Suppressor macrophage treated with lipopolysaccharide for 1 hour (primary cell): ENCODE results near the gene ATG12.
"Not testable (repeated sequence)": the region's sequence is repeated elsewhere in the genome, so short reads cannot be mapped to it uniquely, and the experiment has no call there.

ENCODE experiments used
- DNase-seq, 3 donors: peaks; one replicate each; pipeline ENCODE4 v3.0.0-alpha.2; 2020 to 2022

The ATG12 gene

DNA sequence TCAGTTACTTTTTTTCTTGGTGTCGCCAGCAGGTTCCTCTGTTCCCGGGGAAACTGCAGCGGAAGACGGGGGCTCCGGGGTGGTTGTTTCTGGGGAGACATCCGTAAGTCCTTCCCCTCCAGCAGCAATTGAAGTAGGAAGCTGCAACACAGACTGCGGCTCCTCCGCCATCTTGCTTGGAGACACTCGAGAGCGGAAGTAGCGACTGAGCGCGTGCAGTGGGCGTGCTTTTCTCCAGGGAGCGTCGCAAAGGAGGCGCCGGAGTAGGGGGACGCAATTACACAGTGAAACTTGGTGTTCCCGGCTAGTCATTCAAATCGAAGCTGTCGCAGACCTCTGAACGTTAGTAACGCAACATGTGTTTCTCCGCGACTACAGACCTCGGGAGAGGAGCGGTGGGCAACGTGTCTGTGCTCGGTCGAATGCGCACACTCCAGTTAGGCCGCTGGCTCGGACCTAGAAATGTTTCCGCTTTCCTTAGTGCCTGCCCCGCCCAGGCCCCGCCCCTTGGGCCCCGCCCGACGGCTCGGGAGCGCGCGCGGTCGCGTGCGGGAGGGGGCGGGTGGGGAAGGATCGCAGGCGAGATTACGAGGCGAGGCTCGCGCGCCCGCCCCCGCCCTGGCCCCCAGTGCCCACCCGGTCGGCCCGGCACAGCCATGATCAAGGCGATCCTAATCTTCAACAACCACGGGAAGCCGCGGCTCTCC is at the start of gene ATG12, which contains the start of gene AP3S1:
TSS of gene ATG12 (minus strand) at position 184 of the 707 bp plus-strand sequence. CDS start at position 171, 13 bp downstream.
TSS of gene AP3S1 (plus strand) at position 554 of the 707 bp plus-strand sequence. CDS start at position 657, 103 bp downstream.
- peak; percentile 96 to 98 (median 96) for DNase-seq

DNA sequence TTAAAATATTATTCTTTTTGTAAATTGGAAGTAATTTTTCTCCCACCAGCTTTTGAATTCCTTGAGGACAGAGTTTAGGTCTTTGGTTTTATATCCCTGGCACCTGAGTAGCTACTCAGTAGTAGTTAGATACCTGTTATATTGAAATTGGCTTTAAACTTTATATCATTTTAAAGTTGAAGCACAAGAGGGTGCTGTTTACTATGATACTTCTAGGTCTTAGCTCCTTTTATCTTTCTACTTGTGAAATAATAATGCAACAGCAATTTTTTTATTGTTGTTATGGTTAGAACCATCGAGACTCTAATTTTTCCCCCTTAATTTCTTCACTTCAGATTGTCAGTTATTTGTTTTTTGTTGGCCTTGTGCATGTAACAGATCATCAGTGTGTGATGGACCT is 46.7 kb upstream of the ATG12 start:
- peak in 1 of 3 donors; percentile 2 for DNase-seq

DNA sequence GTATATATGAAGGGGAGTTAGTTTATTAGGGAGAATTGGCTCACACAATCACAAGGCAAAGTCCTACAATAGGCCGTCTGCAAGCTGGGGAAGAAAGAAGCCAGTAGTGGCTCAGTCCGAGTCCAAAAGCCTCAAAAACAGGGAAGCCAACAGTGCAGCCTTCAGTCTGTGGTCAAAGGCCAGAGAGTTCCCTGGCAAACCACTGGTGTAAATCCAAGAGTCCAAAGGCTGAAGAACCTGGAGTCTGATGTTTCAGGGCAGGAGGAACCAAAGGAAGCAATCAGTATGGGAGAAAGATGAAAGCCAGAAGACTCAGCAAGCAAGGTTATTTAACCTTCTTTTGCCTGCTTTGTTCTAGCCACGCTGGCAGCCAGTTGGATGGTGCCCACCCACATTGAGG is 43.8 kb upstream of the ATG12 start:
- DNase-seq = not testable (repeated sequence)

DNA sequence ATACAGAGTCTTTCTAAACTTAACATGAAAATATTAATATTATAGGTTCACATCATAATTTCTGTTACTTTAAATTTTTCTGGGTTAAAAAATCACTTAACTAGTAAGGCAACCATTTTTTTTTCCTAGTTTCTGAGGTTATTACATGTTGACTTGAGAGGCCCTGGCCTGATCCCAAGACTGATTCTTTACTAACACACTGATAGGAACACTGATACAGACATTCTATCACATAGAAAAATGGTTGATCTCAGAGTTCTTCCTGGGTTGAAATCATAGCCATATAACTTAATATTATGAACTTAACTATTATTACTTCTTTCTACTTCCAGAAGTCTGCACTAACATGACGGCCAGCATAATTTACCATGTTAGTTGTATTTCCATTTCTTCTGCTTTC is 43.3 kb upstream of the ATG12 start:
- no peak for DNase-seq

DNA sequence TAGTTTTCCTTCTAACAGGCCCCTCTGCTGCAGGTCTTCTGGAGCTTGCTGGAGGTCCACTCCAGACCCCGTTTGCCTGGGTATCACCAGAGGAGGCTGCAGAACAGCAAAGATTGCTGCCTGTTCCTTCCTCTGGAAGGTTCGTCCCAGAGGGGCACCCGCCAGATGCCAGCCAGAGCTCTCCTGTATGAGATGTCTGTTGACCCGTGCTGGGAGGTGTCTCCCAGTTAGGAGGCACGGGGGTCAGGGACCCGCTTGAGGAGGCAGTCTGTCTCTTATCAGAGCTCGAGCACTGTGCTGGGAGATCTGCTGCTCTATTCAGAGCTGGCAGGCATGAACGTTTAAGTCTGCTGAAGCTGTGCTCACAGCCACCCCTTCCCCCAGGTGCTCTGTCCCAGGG is 41.1 kb upstream of the ATG12 start:
- not testable (repeated sequence) for DNase-seq

DNA sequence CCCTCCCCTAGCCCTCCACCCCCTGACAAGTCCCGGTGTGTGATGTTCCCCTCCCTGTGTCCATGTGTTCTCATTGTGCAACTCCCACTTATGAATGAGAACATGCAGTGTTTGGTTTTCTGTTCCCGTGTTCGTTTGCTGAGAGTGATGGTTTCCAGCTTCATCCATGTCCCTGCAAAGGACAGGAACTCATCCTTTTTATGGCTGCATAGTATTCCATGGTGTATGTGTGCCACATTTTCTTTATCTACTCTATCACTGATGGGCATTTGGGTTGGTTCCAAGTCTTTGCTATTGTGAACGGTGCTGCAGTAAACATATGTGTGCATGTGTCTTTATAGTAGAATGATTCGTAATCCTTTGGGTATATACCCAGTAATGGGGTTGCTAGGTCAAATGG is 36.0 kb upstream of the ATG12 start:
- DNase-seq = not testable (repeated sequence)

DNA sequence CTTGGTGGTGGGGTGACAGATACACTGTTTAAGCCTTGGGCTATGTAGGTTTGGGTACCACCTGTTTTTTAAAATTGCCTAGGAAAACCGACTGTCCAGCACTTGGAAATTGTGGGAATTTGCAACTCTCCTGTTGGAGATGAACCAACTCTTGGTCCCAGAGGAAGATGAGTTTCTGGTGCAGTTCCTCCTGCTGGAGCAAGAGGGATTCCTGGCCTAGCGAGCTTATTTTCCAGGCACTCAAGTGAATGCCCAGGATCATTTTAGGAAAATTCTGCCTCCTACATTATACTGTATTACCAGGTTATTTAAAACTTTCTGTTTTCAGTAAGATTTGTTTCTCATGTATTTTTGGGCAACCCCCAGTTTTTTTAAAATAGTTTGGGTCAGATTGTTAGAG is 34.1 kb upstream of the ATG12 start:
- no peak for DNase-seq

DNA sequence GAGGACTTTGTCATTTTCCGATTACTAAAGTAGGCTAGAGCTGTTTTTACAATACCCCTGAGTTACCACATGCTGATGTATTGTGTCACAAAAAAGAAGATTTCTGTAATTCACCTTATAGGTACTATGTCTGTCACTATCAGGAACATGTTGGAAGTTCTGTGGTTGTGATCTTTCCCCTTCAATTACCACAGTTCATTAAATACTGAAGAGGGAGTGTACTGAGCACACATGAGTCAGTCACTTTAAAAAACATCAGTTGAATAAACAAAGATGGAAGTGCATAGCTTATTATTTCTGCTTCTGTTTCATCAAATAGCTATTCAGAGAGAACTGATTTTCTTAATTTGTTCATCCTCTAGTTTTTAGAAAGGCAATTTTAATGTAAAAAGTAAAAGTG is 32.0 kb upstream of the ATG12 start:
- DNase-seq = no peak

DNA sequence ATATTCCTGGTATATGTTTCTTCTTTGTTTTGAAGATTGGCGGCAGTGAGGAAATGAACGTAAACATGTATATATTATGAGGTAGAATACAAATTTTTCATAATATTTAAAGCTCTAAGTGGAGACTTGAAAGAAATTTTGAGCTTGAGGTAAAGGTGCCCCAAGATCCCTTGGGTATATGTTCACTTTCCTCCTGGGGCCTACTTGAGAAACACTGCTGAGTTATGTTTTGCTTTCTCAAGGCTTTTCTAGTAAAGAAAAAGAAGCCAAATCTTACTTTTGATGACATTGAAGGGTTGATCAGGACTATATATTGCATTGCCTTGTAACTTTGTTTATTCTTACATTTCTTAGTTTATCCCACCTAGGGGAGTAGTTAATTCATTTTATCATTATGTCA is 31.1 kb upstream of the ATG12 start:
- DNase-seq = no peak

DNA sequence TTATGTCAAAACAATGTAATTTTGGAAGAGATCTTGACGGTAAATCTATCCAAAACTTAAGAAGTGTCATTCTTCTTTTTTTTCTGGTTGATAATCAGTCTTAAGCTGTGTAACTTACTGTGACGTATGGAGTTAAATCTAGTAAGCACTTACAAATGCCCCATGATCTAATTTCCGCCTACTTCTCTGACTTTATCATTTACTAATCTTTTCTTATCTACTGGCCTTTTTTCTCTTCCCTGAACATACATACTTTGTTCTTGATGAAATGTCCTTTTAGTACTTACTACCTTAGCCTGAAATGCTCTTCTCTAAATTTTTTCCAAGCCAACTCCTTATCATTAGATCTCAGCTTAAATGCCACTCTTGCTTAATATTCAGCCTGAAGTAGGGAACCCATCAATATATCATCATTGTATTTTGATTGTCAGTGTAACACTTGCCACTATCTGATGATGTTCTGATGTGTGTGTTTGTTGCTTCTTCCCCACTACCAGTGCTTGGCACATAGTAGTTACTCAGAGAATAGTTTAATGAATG is 28.0 kb upstream of the ATG12 start:
- DNase-seq = no peak

DNA sequence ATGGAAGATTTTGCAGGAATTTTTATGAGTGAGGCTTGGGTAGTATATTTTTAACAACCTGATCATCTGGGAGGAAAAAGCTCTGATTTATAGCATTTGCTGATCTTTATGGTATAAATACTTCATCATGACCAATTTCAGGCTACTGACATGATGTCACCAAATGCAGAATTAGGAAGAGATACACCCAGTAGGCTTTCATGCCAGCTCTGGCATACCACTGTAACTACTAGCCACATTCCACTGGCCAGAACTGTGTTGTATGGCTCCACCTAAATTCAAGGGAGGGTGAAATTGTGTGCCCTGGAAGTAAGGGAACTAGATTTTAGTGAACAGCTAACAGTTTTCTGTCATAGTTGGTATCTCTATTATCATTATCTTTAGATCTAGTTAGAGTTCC is 18.0 kb upstream of the ATG12 start:
- no peak for DNase-seq

DNA sequence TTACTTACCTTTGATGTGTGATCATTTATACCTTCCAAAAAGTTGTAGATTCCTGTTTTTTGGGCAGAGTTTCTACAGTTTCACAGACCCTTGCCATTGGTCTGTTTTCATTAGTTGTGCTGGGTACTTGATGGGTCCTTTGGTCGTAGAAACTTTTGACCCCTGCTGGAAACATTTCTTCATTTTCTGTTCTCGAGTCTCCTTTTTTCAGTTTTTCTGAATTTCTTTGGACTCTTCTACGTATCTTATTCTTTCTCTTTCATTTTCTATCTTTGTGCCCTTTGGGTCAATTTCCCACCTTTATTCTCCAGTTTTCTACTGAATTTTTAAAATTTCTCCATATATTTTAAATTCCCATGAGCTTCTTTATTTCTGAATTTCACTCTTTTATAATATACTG is 17.0 kb upstream of the ATG12 start:
- DNase-seq = no peak

DNA sequence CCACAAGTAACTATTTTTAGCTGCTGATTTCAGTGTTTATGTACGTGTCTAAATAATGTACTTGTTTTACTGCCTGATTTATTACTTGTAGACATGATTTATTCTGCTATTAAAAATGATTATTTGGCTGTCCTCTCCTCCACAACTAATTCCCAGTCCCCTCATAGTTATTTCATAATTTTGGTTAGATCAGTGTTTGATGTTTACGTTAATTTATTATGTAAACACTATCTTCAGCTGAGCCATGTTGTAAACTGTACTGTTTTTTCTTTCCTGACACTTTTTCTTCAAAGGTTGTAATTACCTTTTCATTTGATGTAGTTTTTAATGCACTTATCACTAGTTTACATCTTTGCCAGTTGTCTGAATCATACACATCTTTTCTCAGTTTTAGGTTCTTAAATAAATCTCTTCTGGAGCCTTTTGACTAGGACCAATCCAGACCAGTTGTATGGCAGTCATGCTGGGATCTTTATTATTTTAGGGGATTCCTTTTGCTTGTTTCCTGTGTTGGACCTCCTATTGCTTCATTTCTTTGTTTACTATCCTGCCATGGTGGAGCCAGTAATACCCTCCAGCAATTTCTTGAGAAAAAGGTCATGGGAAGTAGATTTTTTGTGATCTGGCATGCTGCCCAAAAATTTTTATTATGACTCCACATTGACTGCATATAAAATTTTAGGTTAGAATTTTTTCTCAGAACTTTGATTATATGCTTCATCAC is 16.4 kb upstream of the ATG12 start:
- peak in 1 of 3 donors; percentile 35 for DNase-seq

DNA sequence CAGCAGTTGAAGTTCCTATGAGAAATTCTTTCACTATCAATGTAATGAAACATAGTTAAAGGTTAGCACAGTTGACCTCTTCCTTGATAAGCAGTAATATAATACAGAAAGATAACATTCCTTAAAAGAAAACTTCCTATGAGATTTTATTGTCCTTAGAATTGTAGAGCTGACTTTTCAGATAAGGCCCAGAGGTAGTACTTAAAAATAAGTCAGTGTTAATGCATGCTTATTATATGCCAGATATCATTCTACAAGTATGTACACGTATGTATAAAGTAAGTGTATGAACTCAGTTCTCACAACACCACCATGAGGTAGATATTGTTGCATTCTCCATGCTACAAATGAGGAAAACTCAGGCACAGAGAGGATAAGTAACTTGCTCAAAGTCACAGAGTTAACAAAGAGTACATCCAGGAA is 15.7 kb upstream of the ATG12 start:
- DNase-seq = no peak

DNA sequence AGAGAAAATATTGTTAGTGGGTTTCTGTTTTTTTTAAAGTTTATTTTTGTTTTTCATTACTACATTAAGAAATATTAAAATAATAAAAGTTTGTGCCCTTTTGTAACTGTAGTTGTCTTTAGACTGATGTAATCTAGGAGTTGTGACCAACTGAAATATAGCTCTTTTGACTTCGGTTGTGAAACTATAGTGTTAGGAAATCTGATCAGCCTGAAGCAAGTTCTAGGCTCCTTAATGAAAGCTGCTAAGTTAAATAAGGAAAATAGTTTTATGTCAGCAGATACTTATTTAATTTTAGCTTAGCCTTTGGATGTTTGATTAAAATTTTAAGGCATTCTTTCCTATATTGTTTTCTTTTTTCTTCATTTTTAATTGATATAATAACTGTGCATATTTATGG is 14.6 kb upstream of the ATG12 start:
- peak; percentile 9 to 55 (median 38) for DNase-seq

DNA sequence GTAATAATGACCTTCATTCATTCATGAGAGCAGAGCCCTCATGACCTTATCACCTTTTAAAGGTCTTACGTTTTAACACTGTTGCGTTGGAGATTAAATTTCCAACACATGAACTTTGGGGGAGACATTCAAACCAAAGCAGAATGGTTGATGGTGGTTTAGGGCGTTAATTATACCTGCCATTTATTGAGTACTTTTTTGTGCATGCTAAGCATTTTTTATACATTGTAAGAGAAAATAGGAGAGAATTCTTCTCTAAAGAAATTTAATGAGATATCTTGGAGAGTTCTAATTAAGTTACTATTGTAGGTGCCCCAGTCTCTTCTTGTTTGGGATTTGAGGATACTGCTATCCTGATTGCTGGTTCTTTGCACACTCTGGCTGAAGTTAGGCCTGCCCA is 12.8 kb upstream of the ATG12 start:
- DNase-seq = no peak

DNA sequence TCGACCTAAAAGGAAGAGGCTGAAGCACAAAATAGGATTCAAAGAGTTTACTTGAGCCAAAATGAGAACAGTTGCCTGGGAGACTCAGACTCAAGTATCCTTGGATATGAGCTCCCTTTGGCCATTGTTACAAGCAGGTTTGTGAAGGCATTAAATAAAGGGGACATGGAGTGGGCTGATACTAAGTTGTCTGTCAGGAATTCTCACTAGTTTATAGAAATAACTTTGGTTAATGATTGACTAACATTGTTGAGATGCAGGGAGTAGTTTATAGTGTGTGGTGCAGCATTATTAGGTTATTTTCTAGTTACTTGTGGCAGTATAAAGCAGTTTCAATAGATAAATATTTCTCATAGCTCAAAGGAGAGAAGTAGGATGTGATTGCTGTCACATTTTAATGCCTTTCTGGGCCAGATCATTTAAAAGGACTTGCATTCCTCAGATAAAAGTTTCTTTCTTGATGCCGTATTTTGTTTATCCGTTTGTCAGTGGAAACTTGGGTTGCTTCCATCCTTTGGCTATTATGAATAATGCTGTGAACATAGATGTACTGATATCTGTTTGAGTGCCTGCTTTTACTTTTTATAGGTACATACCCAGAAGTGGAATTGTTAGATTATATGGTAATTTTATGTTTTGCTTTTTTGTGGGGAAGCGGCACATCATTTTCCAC is 9.5 kb upstream of the ATG12 start:
- no peak for DNase-seq

DNA sequence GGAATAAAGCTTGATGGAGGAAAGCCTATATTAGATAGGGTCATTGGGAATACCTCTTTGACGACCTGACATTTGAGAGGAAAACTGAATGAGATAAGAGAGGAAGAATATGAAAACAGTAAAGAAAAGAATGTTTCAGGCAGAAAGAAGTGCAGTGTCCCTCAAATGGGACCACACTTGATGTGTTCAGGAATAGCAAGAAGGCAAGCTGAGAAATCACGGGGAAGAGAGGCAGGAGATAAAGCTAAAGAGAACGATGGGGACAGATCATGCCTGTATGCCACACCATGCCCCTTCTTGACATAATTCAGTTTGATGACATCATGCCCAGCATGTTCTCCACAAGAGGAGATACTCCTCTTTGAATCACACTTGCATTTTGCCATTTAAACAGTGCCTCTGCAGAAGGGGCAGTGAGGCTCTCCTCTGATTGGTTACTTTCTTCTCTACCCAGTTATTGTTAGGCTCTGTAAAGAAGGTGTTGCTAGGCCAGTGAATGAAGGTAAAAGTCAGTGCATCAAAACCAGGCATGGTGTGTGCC is 8.0 kb upstream of the ATG12 start:
- DNase-seq = no peak

DNA sequence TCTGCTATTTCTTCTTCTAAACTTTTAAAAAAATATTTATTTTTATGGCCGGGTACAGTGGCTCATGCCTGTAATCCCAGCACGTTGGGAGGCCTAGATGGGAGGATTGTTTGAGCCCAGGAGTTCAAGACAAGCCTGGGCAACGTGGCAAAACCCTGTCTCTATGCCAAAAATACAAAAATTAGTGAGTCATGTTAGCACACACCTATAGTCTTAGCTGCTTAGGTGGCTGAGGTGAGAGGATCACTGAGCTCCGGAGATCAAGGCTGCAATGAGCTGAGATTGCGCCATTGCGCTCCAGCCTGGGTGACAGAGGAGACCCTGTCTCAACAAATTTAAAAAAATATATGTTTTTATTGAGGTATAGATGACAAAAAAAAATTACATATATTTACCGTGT is 5.9 kb upstream of the ATG12 start:
- DNase-seq = no peak

DNA sequence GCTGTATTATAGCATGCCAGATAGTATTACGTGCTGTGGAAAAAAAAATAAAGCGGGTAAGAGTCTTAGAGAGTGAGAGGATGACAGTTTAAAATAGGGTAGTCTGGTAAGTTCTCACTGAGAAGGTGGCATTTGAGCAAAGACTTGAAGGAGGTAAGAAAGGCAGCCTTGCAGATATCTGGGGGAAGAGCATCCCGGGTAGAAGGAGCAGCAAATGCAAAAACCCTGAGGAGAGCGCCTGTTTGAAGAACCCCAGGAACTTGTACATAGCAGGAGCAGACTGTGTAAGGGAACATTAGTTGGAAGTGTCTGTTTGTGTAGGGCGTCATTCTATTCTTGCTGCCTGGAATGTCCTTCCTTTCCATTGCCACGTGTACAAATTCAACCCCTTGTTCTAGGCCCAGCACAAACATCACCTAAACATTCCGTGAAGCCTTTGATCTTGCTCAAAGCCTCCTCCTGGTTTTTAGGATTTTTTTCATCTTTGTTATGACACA is 3.0 kb upstream of the ATG12 start:
- DNase-seq = no peak

DNA sequence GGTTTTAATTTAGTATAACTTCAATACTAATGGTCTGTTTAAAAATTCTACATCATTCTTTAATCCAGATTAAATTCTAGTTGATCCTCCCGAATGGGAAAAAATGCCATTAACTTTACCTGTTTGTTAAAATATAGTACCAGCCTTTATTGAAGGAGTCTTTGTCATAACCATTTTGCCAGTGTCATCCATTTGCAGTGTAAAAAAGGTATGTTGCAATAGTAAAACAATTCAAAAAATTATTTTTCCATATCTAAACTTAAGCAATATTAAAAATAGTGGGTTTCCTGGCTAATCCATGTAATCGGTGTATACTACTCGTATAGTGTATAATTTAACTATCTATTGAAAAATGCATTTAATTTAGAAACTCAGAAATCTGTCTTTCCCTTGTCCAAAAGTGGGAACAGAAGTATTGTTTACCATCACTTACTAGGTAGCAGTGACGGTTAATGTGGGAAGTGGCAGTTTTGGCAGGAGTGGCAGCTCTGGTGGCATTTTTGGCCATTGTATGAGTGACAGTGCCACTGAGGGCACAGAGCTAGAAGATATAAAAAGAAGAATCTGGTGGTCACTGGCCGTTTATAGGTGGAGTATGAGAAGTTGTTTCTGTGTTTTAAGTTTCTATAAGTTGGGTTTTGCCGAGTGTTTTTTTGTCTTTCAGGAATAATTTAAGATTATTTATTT is 2.2 kb upstream of the ATG12 start:
- peak in 2 of 3 donors; percentile 4 to 14 for DNase-seq

DNA sequence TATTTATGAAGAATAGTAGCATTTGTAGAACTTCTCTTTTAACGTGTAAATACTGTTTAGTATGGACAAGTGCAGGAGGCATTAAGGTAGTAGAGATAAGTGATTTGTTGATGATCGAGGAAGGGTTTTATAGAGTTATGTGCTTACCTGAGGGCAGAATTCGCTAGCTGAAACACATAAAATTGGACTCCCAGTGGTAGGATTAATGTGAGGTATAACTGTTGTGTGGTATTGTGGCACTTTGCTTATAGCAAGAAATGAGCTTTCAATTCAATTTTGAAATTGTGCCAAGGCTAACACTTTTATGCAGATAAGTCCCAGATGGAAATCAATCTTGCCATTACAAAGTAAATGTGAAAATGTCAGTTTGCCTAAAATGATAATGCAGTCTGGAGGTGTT is 1.6 kb upstream of the ATG12 start:
- DNase-seq = no peak
